BE2C (cell line): ENCODE data around the gene DEPDC1.

Source experiments
- DNase-seq: peaks from one replicate; pipeline ENCODE4 v3.0.0-alpha.2; 2020
- H3K27me3 ChIP-seq: fragments of 250-450 bp; sonication (Bioruptor Pico); 2 replicates; pipeline ENCODE4 v1.5.1; 2020; ENCODE audit warnings: mild to moderate bottlenecking
- H3K36me3 ChIP-seq: fragments of 250-450 bp; sonication (Bioruptor Pico); 2 replicates; pipeline ENCODE4 v1.5.1; 2020; ENCODE audit warnings: mild to moderate bottlenecking
- H3K4me1 ChIP-seq: fragments of 250-450 bp; sonication (Bioruptor Pico); 2 replicates; pipeline ENCODE4 v1.5.1; 2020
- H3K4me3 ChIP-seq: 2 replicates; pipeline ENCODE4 v1.5.1; 2011; ENCODE audit warnings: low read depth, low read length
- H3K9me3 ChIP-seq: fragments of 250-450 bp; sonication (Bioruptor Pico); 2 replicates; pipeline ENCODE4 v1.5.1; 2020
- TF ChIP-seq, protein P1 (sequence below): IDR thresholded peaks from 2 replicates; pipeline ENCODE4 v1.5.1; 2012; ENCODE audit warnings: mild to moderate bottlenecking, low read depth, low read length

Gene DEPDC1

DNA sequence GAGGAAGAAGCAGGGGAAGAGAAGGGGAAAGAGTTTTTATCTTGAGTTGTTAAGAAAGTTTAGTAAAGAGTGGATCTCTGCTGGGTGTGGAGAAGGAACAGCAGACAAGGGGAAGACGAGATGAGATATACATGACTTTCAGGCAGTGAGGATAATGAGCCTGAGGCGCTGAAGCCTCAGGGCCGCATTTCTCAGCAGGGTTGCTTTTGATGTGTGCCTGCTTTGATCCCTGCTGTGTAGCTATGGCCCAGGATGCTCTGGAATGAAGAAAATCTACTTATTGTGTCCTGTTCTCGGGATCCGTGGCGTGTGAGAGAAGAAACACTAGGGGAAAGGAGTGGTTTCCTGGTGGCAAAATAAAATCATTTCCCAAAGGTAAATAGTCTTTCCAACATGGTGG is 32.0 kb downstream of the DEPDC1 start:
- Histone ChIP-seq H3K4me3 (no peak overlapping the region), H3K36me3 (no peaks in the 10 kb centered on the region), H3K9me3 (no peaks in the 10 kb centered on the region), H3K4me1 (no peaks in the 10 kb centered on the region), H3K27me3 (no peaks in the 10 kb centered on the region)
- DNase-seq = no peak
- TF ChIP-seq, protein P1, sequence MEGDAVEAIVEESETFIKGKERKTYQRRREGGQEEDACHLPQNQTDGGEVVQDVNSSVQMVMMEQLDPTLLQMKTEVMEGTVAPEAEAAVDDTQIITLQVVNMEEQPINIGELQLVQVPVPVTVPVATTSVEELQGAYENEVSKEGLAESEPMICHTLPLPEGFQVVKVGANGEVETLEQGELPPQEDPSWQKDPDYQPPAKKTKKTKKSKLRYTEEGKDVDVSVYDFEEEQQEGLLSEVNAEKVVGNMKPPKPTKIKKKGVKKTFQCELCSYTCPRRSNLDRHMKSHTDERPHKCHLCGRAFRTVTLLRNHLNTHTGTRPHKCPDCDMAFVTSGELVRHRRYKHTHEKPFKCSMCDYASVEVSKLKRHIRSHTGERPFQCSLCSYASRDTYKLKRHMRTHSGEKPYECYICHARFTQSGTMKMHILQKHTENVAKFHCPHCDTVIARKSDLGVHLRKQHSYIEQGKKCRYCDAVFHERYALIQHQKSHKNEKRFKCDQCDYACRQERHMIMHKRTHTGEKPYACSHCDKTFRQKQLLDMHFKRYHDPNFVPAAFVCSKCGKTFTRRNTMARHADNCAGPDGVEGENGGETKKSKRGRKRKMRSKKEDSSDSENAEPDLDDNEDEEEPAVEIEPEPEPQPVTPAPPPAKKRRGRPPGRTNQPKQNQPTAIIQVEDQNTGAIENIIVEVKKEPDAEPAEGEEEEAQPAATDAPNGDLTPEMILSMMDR = no peak

DNA sequence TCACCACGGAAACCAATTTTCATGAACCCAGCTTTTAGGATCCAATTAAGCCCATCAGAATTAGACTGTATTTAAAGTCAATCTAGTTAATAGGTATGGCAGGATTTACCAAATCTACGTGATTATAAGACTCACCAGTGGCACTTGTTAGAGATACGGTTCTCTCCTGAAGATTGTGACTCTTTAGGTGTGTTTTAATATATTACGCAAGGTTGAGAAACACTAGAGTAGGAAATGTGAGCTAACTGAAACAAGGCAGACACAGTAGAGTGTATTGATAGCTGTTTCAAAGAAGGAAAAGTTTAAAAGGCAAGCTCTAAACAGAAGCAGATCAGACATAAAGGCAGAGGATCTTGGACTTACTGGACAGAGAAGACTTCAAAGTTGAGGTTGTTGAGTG is 35.9 kb downstream of the DEPDC1 start:
- H3K4me1 ChIP-seq = no peaks in the 10 kb centered on the region
- no peak for DNase-seq

DNA sequence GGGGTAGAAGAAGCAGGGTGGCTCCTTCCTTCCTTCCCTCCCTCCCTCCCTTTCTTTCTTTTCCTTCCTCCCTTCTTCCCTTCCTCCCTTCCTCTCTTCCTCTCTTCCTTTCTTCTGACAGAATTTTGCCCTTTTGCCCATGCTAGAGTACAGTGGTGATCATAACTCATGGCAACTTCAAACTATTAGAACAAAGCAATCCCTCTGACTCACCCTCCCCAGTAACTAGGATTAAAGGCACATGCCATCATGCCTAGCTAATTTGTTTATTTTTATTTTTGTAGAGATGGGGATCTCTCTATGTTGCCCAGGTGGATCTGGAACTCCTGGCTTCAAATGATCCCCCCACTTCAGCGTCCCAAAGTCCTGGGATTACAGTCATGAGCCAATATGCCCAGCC is 37.1 kb downstream of the DEPDC1 start:
- no peaks in the 10 kb centered on the region for H3K4me1 ChIP-seq
- no peak for DNase-seq
- TF ChIP-seq, protein P1 = no peak
- H3K27me3 ChIP-seq = no peaks in the 10 kb centered on the region
- no peaks in the 10 kb centered on the region for H3K36me3 ChIP-seq
- no peak overlapping the region for H3K4me3 ChIP-seq
- no peaks in the 10 kb centered on the region for H3K9me3 ChIP-seq

More for the DNA sequence above, 35.9 kb downstream of the DEPDC1 start:
- no peaks in the 10 kb centered on the region for H3K27me3 ChIP-seq
- no peak overlapping the region for H3K4me3 ChIP-seq
- H3K36me3 ChIP-seq = no peaks in the 10 kb centered on the region
- H3K9me3 ChIP-seq = no peaks in the 10 kb centered on the region
- TF ChIP-seq, protein P1 = no peak

DNA sequence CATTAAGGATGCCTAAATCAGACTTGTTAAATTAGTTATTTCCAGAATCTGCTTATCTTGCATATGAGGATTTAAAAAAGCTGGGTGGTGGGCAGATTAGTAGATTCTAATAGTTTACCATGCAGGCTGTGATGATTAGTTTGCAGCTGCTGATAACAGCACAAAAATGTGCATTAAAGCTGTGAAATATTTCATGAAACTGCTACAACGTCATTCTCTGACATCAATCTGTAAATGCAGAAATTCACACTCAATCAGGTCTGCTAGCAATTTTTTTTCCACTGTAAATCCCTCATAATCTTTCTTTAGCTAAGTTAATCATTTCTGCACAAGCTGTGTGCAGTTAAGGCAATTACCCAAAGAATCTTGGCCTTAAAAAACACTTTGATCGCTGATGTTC is 37.8 kb downstream of the DEPDC1 start:
- no peak for DNase-seq
- H3K4me1 ChIP-seq = no peaks in the 10 kb centered on the region
- H3K4me3 ChIP-seq = no peak overlapping the region
- H3K9me3 ChIP-seq = no peaks in the 10 kb centered on the region
- TF ChIP-seq, protein P1 = no peak
- no peaks in the 10 kb centered on the region for H3K36me3 ChIP-seq
- H3K27me3 ChIP-seq = no peaks in the 10 kb centered on the region

DNA sequence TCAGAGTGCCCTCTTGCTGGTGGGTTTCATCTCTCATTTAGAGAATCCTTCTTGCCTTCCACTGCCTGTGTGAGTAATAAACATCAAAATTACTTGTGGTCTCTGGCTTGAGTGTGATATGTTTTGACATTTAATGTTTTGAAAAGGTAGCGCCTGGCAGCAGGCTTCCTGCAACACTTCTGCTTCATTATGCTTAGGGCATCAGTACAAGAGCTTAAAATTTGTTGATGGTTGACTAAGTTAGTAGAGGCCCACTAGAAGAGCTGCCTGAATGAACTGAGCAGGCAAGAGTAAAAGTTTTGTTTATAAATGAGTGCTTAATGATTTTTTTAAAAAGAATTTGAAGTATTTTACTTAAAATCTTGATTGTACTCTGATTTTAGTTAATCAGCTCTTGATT is 40.7 kb downstream of the DEPDC1 start:
- Histone ChIP-seq H3K4me3 (no peak overlapping the region), H3K27me3 (no peaks in the 10 kb centered on the region), H3K4me1 (no peaks in the 10 kb centered on the region), H3K9me3 (no peaks in the 10 kb centered on the region), H3K36me3 (no peaks in the 10 kb centered on the region)
- DNase-seq = no peak
- TF ChIP-seq, protein P1 = no peak

DNA sequence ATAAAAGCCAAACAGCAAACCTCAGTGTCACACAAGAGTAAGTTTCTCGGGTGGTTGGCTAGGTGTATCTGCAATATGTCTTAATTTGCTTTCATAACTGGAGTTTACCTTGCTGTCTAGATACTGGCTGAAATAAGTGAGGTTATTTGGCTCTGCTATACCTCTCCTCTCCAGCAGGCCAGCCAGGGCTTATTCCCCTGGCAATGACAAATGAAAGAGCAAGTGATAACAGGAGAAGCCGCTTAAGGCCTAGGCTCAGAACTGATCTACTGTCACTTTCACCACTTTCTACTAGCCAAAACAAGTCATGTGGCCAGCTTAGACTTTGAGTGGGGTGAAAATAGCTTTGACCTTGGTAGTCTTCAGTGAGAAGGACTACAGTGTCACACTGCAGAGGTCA is 42.3 kb downstream of the DEPDC1 start:
- no peak for DNase-seq
- H3K4me1 ChIP-seq = no peaks in the 10 kb centered on the region
- H3K4me3 ChIP-seq = no peak overlapping the region
- no peaks in the 10 kb centered on the region for H3K9me3 ChIP-seq
- no peaks in the 10 kb centered on the region for H3K27me3 ChIP-seq
- no peaks in the 10 kb centered on the region for H3K36me3 ChIP-seq
- TF ChIP-seq, protein P1 = no peak; the same call in 1 of the 2 replicates
